Measurements from ENCODE around the gene WDPCP. TPM values are rescaled to one million over a fixed set of nuclear protein-coding genes. Genes with fewer than 3 reads are reported as not detected.

The WDPCP gene
- total and polyA plus RNA-seq, 2 of the 13 experiments (the other 11 are each of a cell fraction or from before 2014, with no cell fraction given): 2.9 to 5.2 TPM

DNA sequence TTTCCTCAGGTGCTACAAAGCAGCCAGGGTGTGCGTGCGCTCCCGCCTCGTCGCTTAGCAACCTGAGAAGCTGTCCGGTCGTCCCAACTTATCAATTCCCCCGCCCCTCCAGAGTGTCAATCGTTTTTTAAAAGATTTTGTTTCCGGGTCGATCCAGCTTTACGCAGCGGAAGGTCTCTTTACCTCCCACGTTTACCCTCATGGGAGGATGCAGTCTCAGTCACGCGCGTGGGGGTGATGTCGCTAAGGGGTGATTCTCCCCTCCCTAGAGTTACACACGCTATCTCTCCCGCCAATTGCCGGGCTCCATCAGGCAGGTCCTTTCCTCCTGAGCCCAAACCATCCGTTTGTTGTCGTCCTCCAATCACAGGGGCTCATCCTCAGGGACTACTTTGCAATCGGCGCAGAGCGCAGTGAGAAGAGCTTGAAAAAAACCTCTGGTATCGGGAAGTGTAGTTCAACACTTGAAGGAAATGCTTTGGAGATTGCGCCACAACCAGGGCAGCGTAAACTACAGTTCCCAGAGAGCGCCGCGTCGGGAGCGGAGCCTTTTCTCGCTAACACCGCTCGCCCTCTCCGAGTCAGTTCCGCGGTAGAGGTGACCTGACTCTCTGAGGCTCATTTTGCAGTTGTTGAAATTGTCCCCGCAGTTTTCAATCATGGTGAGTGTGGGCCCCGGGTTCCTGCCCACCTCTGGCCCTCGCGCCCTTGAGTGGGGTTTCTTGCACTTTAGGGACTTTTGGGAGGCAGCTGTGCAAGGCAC lies at the start of gene WDPCP, which contains the start of gene MDH1 (continued):
- TF ChIP-seq, protein P1, sequence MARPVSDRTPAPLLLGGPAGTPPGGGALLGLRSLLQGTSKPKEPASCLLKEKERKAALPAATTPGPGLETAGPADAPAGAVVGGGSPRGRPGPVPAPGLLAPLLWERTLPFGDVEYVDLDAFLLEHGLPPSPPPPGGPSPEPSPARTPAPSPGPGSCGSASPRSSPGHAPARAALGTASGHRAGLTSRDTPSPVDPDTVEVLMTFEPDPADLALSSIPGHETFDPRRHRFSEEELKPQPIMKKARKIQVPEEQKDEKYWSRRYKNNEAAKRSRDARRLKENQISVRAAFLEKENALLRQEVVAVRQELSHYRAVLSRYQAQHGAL (CRISPR knock-in tag; IDR thresholded peaks at IDR 0.05; ENCODE audit: not compliant biosample characterization): no peak
- TF ChIP-seq ZFP90 (CRISPR knock-in tag; IDR thresholded peaks at IDR 0.05; ENCODE audit: borderline replicate concordance): peak; percentile 84; the same call in 1 of the 2 replicates
- TF ChIP-seq ZNF430 (CRISPR knock-in tag; IDR thresholded peaks at IDR 0.05): peak; percentile 91
- no peak for TF ChIP-seq ATF7 (IDR thresholded peaks at IDR 0.05)
- TF ChIP-seq ATF7 (CRISPR knock-in tag; IDR thresholded peaks at IDR 0.05): 0 out of 2 replicates have a peak, but pooled peaks have one; percentile 26
- TF ChIP-seq PHF5A (CRISPR knock-in tag; IDR thresholded peaks at IDR 0.05; ENCODE audit: low read depth, unreplicated experiment): peak; percentile 59
- peak; percentile 94 for TF ChIP-seq SMAD3 (CRISPR knock-in tag; IDR thresholded peaks at IDR 0.05)
- no peak for TF ChIP-seq ZNF251 (CRISPR knock-in tag; IDR thresholded peaks at IDR 0.05)
- TF ChIP-seq ZNF614 (CRISPR knock-in tag; IDR thresholded peaks at IDR 0.05; ENCODE audit: borderline replicate concordance): peak; percentile 94
- TF ChIP-seq, protein P2, sequence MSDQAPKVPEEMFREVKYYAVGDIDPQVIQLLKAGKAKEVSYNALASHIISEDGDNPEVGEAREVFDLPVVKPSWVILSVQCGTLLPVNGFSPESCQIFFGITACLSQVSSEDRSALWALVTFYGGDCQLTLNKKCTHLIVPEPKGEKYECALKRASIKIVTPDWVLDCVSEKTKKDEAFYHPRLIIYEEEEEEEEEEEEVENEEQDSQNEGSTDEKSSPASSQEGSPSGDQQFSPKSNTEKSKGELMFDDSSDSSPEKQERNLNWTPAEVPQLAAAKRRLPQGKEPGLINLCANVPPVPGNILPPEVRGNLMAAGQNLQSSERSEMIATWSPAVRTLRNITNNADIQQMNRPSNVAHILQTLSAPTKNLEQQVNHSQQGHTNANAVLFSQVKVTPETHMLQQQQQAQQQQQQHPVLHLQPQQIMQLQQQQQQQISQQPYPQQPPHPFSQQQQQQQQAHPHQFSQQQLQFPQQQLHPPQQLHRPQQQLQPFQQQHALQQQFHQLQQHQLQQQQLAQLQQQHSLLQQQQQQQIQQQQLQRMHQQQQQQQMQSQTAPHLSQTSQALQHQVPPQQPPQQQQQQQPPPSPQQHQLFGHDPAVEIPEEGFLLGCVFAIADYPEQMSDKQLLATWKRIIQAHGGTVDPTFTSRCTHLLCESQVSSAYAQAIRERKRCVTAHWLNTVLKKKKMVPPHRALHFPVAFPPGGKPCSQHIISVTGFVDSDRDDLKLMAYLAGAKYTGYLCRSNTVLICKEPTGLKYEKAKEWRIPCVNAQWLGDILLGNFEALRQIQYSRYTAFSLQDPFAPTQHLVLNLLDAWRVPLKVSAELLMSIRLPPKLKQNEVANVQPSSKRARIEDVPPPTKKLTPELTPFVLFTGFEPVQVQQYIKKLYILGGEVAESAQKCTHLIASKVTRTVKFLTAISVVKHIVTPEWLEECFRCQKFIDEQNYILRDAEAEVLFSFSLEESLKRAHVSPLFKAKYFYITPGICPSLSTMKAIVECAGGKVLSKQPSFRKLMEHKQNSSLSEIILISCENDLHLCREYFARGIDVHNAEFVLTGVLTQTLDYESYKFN (CRISPR knock-in tag; conservative IDR thresholded peaks at IDR 0.05): 0 out of 2 replicates have a peak, but pooled peaks have one; percentile 54
- peak; percentile 23; the same call in 1 of the 2 replicates for TF ChIP-seq TMF1 (CRISPR knock-in tag; IDR thresholded peaks at IDR 0.05; ENCODE audit: low read depth)
- TF ChIP-seq ZNF3 (CRISPR knock-in tag; IDR thresholded peaks at IDR 0.05): no peak
- no peak; the same call in 1 of the 2 replicates for TF ChIP-seq ZNF616 (CRISPR knock-in tag; IDR thresholded peaks at IDR 0.05; ENCODE audit: low read depth)
- peak; percentile 76; the same call in 1 of the 2 replicates for TF ChIP-seq REL (CRISPR knock-in tag; conservative IDR thresholded peaks at IDR 0.05)
- peak; percentile 71; the same call in 1 of the 2 replicates for TF ChIP-seq ZNF33A (CRISPR knock-in tag; IDR thresholded peaks at IDR 0.05; ENCODE audit: borderline replicate concordance)
- TF ChIP-seq GABPB1 (CRISPR knock-in tag; IDR thresholded peaks at IDR 0.05): peak; percentile 94
- TF ChIP-seq, protein P3, sequence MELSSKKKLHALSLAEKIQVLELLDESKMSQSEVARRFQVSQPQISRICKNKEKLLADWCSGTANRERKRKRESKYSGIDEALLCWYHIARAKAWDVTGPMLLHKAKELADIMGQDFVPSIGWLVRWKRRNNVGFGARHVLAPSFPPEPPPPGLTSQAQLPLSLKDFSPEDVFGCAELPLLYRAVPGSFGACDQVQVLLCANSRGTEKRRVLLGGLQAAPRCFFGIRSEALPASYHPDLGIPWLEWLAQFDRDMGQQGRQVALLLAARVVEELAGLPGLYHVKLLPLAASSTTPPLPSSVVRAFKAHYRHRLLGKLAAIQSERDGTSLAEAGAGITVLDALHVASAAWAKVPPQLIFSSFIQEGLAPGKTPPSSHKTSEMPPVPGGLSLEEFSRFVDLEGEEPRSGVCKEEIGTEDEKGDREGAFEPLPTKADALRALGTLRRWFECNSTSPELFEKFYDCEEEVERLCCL (CRISPR knock-in tag; IDR thresholded peaks at IDR 0.05; ENCODE audit: borderline replicate concordance): 0 out of 2 replicates have a peak, but pooled peaks have one; percentile 61
- TF ChIP-seq ZNF383 (CRISPR knock-in tag; IDR thresholded peaks at IDR 0.05; ENCODE audit: borderline replicate concordance): no peak
- TF ChIP-seq TOPORS (CRISPR knock-in tag; IDR thresholded peaks at IDR 0.05): peak; percentile 78; the same call in 1 of the 2 replicates
- 0 out of 2 replicates have a peak, but pooled peaks have one; percentile 70 for TF ChIP-seq ZNF572 (CRISPR knock-in tag; IDR thresholded peaks at IDR 0.05)
- TF ChIP-seq SIN3B (IDR thresholded peaks at IDR 0.05; ENCODE audit: low read length): peak; percentile 54; the same call in 1 of the 2 replicates
- TF ChIP-seq SATB2 (CRISPR knock-in tag; IDR thresholded peaks at IDR 0.05): no peak
- peak; percentile 93 for TF ChIP-seq KAT7 (CRISPR knock-in tag; IDR thresholded peaks at IDR 0.05; ENCODE audit: borderline replicate concordance)

All from HepG2 (cell line).